Measurements from ENCODE around the gene DDC. TPM values are rescaled to one million over a fixed set of nuclear protein-coding genes. Genes with fewer than 3 reads are reported as not detected.

Gene DDC
- total RNA-seq, 5 donors from 2014 or later (not counting 1 experiment from before 2014, with no cell fraction given) = not detected

GRCh38 chr7:50607524-50608125 is 42.4 kb upstream of the DDC start:
- CTCF ChIA-PET = interaction anchor here (0.5 to 0.9 kb wide), 2 partner anchors 26 to 402 kb away, joined by 3 read pairs; no protein-coding TSS in a partner anchor
- POLR2A ChIA-PET = interaction anchor here in 1 of 2 donors (0.7 kb wide), 1 partner anchor 187 kb away, joined by 7 read pairs; no protein-coding TSS in a partner anchor
- Mint-ChIP-seq H3K36me3 (peaks cover 13% of the 10 kb centered on the region), H3K4me3 (peak overlapping the region in 2 of 3 donors; percentile 40 to 53), H3K4me1 (peaks cover 34 to 49% (median 47%) of the 10 kb centered on the region in 3 donors), H3K27ac (peak overlapping the region; percentile 73 to 77), H3K9me3 (peaks cover 0 to 10% (median 0%) of the 10 kb centered on the region in 3 donors), H3K27me3 (no peaks in the 10 kb centered on the region)
- Histone ChIP-seq H3K36me3 (ENCODE audit: control insufficient read depth in 2 of 2, extremely low read depth in 1 of 2, insufficient read depth in 1 of 2, low read length in 1 of 2) (peaks cover 0 to 14% of the 10 kb centered on the region in 2 donors), H3K4me1 (ENCODE audit: control insufficient read depth in 1 of 2, extremely low read depth in 1 of 2, insufficient read depth in 2 of 2, low read length in 2 of 2) (peaks cover 8 to 34% of the 10 kb centered on the region in 2 experiments), H3K9me3 (no peaks in the 10 kb centered on the region), H3K27me3 (replicated peaks in 1 of 2; ENCODE audit: control insufficient read depth in 2 of 2, extremely low read depth in 1 of 2, insufficient read depth in 2 of 2, low read length in 1 of 2) (no peaks in the 10 kb centered on the region), H3K4me3 (ENCODE audit: control insufficient read depth in 1 of 2, extremely low read depth in 1 of 2, low read length in 1 of 2) (no peak overlapping the region), H3K27ac (ENCODE audit: low read length) (no peak overlapping the region)
- DNase-seq = no peak
- no peak for ATAC-seq (replicated peaks in 1 of 4)
- 92% methylated on average over 2 of the region's 6 CpGs for WGBS (ENCODE audit: insufficient coverage)

DNA sequence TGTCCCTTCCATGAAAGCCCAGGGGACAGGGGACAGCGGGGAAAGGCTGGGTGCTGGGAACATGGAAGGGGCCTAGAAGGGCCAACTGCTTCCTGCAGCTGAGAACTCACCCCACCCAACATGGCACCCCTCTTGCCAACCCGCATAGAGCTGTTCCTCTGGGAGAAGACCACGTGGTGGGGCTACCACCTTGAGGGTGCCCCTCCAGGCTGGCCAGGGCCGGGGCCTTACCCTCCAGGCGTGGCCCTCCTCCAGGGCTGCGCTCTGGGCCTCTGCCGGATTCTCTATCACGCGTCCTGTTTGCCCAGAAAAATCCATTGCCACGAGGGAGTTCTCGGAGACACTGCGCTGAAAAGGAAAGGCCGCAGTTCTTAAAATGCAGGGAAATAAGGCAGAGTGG is 39.9 kb upstream of the DDC start:
- ATAC-seq (replicated peaks in 1 of 4) (no peak), DNase-seq (no peak)
- CTCF ChIA-PET = no interaction called here
- peaks cover 0 to 17% of the 10 kb centered on the region in 2 experiments for H3K4me1 ChIP-seq (ENCODE audit: control insufficient read depth in 1 of 2, extremely low read depth in 1 of 2, insufficient read depth in 2 of 2, low read length in 2 of 2)
- H3K27ac ChIP-seq (ENCODE audit: low read length) = no peak overlapping the region
- Mint-ChIP-seq H3K4me3 (no peak overlapping the region), H3K4me1 (peaks cover 19 to 24% (median 24%) of the 10 kb centered on the region in 3 donors), H3K36me3 (peaks cover 13% of the 10 kb centered on the region), H3K9me3 (peaks cover 0 to 10% (median 0%) of the 10 kb centered on the region in 3 donors), H3K27me3 (no peaks in the 10 kb centered on the region), H3K27ac (no peak overlapping the region)
- POLR2A ChIA-PET = no interaction called here
- H3K4me3 ChIP-seq (ENCODE audit: control insufficient read depth in 1 of 2, extremely low read depth in 1 of 2, low read length in 1 of 2) = no peak overlapping the region
- H3K36me3 ChIP-seq (ENCODE audit: control insufficient read depth in 2 of 2, extremely low read depth in 1 of 2, insufficient read depth in 1 of 2, low read length in 1 of 2) = peaks cover 0 to 14% of the 10 kb centered on the region in 2 donors
- no peaks in the 10 kb centered on the region for H3K9me3 ChIP-seq
- H3K27me3 ChIP-seq (replicated peaks in 1 of 2; ENCODE audit: control insufficient read depth in 2 of 2, extremely low read depth in 1 of 2, insufficient read depth in 2 of 2, low read length in 1 of 2) = no peaks in the 10 kb centered on the region
- WGBS (ENCODE audit: insufficient coverage) = 93% methylated on average over 12 of the region's 13 CpGs

DNA sequence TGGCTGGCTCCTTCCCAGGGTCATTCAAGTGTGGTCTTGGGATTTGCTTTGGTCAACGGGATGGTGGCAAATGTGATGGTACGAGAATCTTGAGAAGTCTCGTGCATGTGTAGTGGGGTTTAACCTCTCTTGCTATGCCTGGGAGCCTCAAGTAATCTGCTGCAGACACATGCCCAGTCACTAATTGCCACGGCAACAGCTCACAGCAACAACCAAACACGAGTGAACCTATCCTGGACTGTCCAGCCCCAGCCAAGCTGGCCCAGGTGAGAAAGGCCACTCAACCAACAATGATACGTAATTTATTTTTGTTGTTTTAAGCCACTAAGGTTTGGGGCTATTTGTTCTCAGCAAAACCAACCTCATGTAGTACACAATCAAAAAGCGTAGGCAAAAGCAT is 38.1 kb upstream of the DDC start:
- ChIA-PET CTCF (no interaction called here), POLR2A (no interaction called here)
- no peaks in the 10 kb centered on the region for H3K9me3 ChIP-seq
- H3K36me3 Mint-ChIP-seq = peaks cover 9% of the 10 kb centered on the region
- H3K27ac ChIP-seq (ENCODE audit: low read length) = no peak overlapping the region
- peaks cover 0 to 14% of the 10 kb centered on the region in 2 donors for H3K36me3 ChIP-seq (ENCODE audit: control insufficient read depth in 2 of 2, extremely low read depth in 1 of 2, insufficient read depth in 1 of 2, low read length in 1 of 2)
- H3K4me3 ChIP-seq (ENCODE audit: control insufficient read depth in 1 of 2, extremely low read depth in 1 of 2, low read length in 1 of 2) = no peak overlapping the region
- H3K27me3 Mint-ChIP-seq = no peaks in the 10 kb centered on the region
- WGBS (ENCODE audit: insufficient coverage) = 93% methylated on average over 4 of the region's 7 CpGs
- no peak overlapping the region for H3K4me3 Mint-ChIP-seq
- H3K9me3 Mint-ChIP-seq = peaks cover 0 to 8% (median 0%) of the 10 kb centered on the region in 3 donors
- peaks cover 9 to 10% (median 10%) of the 10 kb centered on the region in 3 donors for H3K4me1 Mint-ChIP-seq
- DNase-seq (no peak), ATAC-seq (replicated peaks in 1 of 4) (no peak)
- H3K27ac Mint-ChIP-seq = no peak overlapping the region
- peaks cover 0 to 6% of the 10 kb centered on the region in 2 experiments for H3K27me3 ChIP-seq (replicated peaks in 1 of 2; ENCODE audit: control insufficient read depth in 2 of 2, extremely low read depth in 1 of 2, insufficient read depth in 2 of 2, low read length in 1 of 2)
- H3K4me1 ChIP-seq (ENCODE audit: control insufficient read depth in 1 of 2, extremely low read depth in 1 of 2, insufficient read depth in 2 of 2, low read length in 2 of 2) = peaks cover 0 to 8% of the 10 kb centered on the region in 2 experiments

GRCh38 chr7:50599385-50599784 is 34.2 kb upstream of the DDC start:
- H3K4me3 ChIP-seq (ENCODE audit: control insufficient read depth in 1 of 2, extremely low read depth in 1 of 2, low read length in 1 of 2) = no peak overlapping the region
- DNase-seq (no peak), ATAC-seq (replicated peaks in 1 of 4) (no peak)
- peaks cover 7 to 13% (median 9%) of the 10 kb centered on the region in 3 donors for H3K4me1 Mint-ChIP-seq
- no peaks in the 10 kb centered on the region for H3K27me3 Mint-ChIP-seq
- no peaks in the 10 kb centered on the region for H3K36me3 Mint-ChIP-seq
- peaks cover 0 to 3% of the 10 kb centered on the region in 2 experiments for H3K4me1 ChIP-seq (ENCODE audit: control insufficient read depth in 1 of 2, extremely low read depth in 1 of 2, insufficient read depth in 2 of 2, low read length in 2 of 2)
- H3K36me3 ChIP-seq (ENCODE audit: control insufficient read depth in 2 of 2, extremely low read depth in 1 of 2, insufficient read depth in 1 of 2, low read length in 1 of 2) = peaks cover 0 to 2% of the 10 kb centered on the region in 2 donors
- no peaks in the 10 kb centered on the region for H3K9me3 ChIP-seq
- CTCF ChIA-PET = no interaction called here
- POLR2A ChIA-PET = no interaction called here
- no peak overlapping the region for H3K4me3 Mint-ChIP-seq
- H3K27ac Mint-ChIP-seq = no peak overlapping the region
- H3K27me3 ChIP-seq (replicated peaks in 1 of 2; ENCODE audit: control insufficient read depth in 2 of 2, extremely low read depth in 1 of 2, insufficient read depth in 2 of 2, low read length in 1 of 2) = peaks cover 0 to 6% of the 10 kb centered on the region in 2 experiments
- H3K9me3 Mint-ChIP-seq = no peaks in the 10 kb centered on the region
- H3K27ac ChIP-seq (ENCODE audit: low read length) = no peak overlapping the region
- WGBS (ENCODE audit: insufficient coverage) = 95% methylated on average over 12 of the region's 12 CpGs

DNA sequence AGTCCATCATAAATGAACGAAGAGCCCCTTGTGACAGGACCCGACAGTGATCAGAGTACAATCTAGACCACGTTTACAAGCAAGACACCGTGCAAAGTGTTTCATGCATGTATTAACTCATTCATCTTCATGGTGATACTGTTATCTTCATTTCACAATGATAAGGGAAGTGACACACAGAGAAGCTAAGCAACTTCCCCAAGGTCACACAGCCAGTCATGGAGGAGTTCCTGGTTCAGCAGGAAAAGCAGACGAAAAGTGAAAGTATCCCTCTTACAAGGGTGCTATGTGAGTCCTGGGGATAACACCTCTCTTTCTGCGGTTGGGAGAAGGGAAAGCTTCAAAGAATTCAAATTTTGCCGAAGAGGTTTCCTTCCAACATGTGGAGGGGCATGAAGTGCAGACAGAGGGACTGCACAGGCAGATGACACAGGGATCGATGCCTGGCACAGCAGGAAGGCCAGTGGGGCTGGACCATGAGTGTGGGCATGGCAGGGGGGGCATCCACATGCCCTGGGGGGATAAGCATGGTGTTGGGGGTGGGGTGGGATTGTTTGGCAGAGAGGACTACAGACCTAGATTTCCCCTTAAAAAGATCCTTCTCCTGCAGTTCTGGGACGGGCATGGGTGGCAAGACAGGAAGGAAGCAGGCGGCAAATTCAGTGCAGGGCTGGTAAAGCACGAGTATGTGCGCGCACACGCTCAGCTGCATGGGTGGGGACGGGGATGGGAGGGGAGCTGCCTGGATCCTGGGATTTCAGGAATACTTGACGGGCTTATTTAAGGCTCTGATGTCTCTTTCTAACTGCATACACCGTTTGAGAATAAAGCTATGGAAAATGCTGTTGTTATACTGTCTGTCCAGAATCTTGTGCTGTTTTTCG is 33.5 kb upstream of the DDC start:
- Histone ChIP-seq H3K4me3 (ENCODE audit: control insufficient read depth in 1 of 2, extremely low read depth in 1 of 2, low read length in 1 of 2) (no peak overlapping the region), H3K36me3 (ENCODE audit: control insufficient read depth in 2 of 2, extremely low read depth in 1 of 2, insufficient read depth in 1 of 2, low read length in 1 of 2) (no peaks in the 10 kb centered on the region), H3K9me3 (no peaks in the 10 kb centered on the region), H3K4me1 (ENCODE audit: control insufficient read depth in 1 of 2, extremely low read depth in 1 of 2, insufficient read depth in 2 of 2, low read length in 2 of 2) (peaks cover 0 to 8% of the 10 kb centered on the region in 2 experiments), H3K27me3 (replicated peaks in 1 of 2; ENCODE audit: control insufficient read depth in 2 of 2, extremely low read depth in 1 of 2, insufficient read depth in 2 of 2, low read length in 1 of 2) (peaks cover 0 to 6% of the 10 kb centered on the region in 2 experiments), H3K27ac (ENCODE audit: low read length) (no peak overlapping the region)
- no peak for ATAC-seq (replicated peaks in 1 of 4)
- Mint-ChIP-seq H3K4me1 (peaks cover 11 to 18% (median 12%) of the 10 kb centered on the region in 3 donors), H3K36me3 (no peaks in the 10 kb centered on the region), H3K4me3 (no peak overlapping the region), H3K27ac (no peak overlapping the region), H3K9me3 (no peaks in the 10 kb centered on the region), H3K27me3 (no peaks in the 10 kb centered on the region)
- DNase-seq = no peak
- WGBS (ENCODE audit: insufficient coverage) = 89% methylated on average over 14 of the region's 18 CpGs
- CTCF ChIA-PET = no interaction called here
- POLR2A ChIA-PET = interaction anchor here in 1 of 2 donors (0.6 kb wide), 1 partner anchor 584 kb away, joined by 4 read pairs; no protein-coding TSS in a partner anchor

DNA sequence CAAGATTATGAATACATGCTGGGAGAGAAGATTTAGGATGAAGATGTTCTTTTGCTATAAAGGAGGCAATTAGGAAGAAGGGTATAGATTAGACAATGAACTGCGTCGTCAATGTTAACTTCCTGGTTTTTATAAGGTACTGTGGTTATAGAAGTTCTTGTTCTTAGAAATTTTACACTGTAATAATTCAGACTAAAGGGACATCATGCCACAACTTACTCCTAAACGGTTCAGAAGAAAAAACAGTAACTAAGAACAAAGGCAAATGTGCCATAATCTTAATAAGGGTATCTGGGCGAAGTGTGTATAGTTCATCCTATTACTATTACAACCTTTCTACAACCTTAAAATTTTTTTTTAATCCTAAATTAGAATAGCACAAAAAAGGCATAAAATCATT is 31.3 kb upstream of the DDC start:
- Mint-ChIP-seq H3K4me1 (peaks cover 11 to 18% (median 12%) of the 10 kb centered on the region in 3 donors), H3K36me3 (peaks cover 8% of the 10 kb centered on the region), H3K4me3 (no peak overlapping the region), H3K27me3 (no peaks in the 10 kb centered on the region), H3K27ac (no peak overlapping the region), H3K9me3 (no peaks in the 10 kb centered on the region)
- POLR2A ChIA-PET = no interaction called here
- DNase-seq (no peak), ATAC-seq (replicated peaks in 1 of 4) (no peak)
- H3K9me3 ChIP-seq = no peaks in the 10 kb centered on the region
- peaks cover 0 to 8% of the 10 kb centered on the region in 2 experiments for H3K4me1 ChIP-seq (ENCODE audit: control insufficient read depth in 1 of 2, extremely low read depth in 1 of 2, insufficient read depth in 2 of 2, low read length in 2 of 2)
- CTCF ChIA-PET = no interaction called here
- no peak overlapping the region for H3K4me3 ChIP-seq (ENCODE audit: control insufficient read depth in 1 of 2, extremely low read depth in 1 of 2, low read length in 1 of 2)
- H3K36me3 ChIP-seq (ENCODE audit: control insufficient read depth in 2 of 2, extremely low read depth in 1 of 2, insufficient read depth in 1 of 2, low read length in 1 of 2) = no peaks in the 10 kb centered on the region
- H3K27me3 ChIP-seq (replicated peaks in 1 of 2; ENCODE audit: control insufficient read depth in 2 of 2, extremely low read depth in 1 of 2, insufficient read depth in 2 of 2, low read length in 1 of 2) = peaks cover 0 to 10% of the 10 kb centered on the region in 2 experiments
- H3K27ac ChIP-seq (ENCODE audit: low read length) = no peak overlapping the region
- no CpG with 5 or more reads among the region's 4 CpGs for WGBS (ENCODE audit: insufficient coverage)

Measured in T-cell (primary cell).